NCI-H128 (cell line): ENCODE measurements around the gene TMOD3.

ENCODE experiments used
- DNase-seq: peaks from one replicate; lab custom pipeline; 2025; ENCODE audit not compliant: unreplicated experiment; lab: John Stamatoyannopoulos, UW

TMOD3 gene

DNA sequence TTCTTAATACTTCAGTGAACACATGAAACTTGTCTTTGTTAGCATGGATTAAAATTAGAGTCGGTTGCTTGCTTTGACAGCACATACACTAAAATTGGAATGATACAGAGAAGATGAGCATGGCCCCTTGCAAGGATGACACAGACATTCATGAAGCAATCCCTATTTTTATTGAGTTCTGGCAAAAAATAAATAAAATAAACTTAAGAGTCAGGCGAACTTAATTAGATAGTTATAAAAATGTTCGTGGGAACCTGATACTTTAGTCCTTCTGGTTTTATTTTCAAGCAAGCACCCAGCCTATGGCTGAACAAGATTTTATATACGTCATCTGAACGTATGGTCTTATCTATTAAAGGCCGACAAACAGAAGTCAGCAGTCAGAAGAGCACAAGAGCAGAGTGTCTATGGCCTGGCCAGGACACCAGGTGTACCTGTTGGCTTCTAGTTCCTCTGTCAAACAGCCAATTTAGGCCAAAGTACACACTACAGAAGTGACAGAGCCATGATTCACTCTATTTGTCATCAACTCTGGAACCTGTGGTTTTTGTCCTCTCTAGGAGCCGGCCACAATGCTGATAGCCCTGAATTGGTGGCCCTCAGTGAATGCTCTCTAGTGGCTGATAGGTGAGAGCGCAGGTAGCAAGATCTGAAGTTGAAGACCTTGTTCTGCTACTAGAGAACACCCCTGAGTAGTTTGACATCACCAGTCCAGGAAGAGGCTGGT is 77.8 kb downstream of the TMOD3 start:
- DNase-seq: no peak

DNA sequence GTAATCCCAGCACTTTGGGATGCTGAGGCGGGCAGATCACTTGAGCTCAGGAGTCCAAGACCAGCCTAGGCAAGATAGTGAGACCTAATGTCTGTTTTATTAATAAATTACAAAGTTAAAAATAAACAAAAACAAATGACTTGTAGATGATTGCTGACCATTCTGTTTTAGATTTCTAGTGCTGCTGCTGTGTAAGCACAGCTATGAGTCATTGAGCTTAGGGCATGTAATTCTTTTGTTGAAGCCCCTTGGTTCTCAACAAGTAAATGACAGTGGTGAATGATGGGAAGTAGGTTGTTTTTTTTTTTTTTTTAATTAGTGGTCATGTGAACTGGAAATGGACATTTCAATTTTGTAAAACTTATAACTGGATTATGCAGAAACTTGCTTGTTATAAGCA is 78.9 kb downstream of the TMOD3 start:
- DNase-seq: no peak

DNA sequence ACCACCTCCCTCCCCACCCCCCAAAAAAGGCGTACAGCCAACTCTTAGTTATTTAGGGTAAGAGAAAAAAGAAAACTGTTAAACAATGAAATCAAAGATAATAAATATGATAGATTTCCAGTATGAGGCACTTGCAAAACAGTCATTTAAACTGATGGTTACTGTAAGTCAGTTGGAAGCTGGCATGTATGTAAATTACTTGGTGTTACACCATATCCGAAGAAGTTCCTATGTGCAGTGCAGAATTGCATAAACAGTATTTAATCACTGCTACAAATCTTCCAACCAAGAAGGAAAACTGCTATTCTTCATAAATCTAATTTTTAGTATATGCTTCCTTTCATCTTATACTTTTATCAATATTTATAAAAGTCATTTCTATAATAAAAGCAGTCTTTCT is 80.1 kb downstream of the TMOD3 start:
- DNase-seq: no peak

DNA sequence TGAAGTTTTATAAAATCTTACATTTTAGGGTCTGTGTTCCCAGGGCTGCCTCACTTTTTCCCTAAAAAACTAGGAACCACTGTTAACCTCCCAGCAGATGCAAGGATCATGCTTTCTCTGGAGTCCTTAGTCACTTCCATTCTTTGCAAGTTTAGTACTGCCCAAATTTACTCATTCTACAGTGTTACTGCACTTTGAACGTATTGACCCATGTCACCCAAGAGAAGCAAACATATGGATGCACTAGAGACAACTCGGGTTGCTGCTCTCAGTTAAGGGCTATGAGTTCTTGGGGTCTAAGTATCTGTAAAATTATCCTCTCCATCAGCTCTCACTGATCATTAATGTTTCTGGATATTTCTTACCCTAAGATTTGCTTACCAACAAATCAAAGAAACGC is 83.1 kb downstream of the TMOD3 start:
- no peak for DNase-seq

DNA sequence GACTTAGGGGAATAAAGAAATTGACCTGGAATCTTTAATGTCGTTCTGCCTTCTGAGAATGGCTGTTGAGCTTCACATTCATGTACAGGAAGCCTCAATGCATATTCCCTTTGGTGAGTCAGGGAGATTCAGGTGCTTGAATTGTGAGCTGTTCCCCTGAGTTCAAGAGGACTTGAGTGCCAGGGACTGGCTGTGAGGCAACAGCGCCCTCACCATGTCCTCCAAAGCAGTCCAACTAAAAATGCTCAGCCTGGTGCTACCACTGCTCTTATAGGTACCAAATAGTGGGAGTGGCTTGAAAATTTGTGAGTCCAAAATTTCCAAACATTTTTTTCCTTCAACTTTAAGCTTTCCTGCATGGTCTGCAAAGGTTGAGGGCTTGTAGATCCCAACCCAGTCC is 88.0 kb downstream of the TMOD3 start:
- DNase-seq: peak; percentile 5

DNA sequence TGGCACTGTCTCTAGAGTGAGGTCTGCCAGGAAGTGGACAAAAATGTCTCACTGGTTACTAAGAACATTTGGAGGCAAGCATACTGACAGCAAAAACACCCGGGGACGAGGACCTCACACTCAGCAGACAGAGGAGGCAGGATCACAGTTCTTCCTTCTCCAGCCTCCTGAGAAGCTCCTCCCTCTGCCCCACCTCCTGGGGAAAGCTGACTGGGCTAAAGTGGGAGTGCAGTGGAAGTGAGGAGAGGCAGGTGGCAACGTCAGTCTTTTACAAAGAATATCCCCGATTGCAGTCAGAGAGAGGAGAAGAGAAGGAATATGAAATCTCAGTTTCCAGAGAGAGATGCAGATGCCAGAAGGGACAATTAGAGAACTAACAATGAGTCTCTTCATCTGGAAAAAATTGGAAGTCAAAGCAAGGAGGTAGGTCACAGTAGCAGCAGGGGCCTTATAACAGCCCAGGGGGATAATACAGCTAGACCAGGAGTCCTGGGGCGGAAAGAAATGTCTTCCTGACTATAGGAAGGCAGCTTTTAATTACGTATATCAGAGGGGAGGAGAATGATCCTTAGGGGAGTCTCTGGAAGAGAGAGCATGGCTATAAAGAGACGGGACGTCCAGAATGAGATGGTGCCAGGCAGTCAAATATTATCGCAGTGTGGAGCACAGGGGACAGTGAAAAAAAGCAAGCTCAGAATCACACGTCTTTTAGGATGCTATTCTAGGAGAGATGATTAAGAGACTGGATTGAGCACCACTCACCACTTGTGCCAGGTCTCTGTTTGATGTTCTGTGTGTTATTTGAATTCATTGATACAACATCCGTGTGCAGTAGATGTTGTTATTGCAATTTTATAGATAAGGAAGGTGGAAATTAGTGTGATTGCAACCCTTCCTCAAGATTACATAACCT is 95.0 kb downstream of the TMOD3 start:
- DNase-seq: no peak

DNA sequence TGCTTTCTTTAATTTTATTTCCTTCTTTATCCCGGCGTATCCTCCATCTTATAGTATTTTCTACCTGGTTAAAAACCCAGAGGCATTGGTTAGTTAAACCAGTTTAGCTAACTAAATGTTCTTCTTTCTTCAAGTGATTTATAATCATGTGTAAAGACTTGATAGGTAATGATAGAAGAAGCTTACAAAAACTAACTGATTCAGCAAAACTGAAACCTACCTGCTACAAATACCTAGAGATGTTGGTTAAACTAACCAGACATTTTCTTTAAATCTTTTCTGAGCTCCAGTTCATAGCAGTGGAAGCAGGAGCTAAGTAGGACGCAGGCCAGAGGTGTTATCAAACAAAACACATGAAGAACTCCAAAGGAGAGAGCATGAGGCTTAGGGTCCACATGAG is 97.4 kb downstream of the TMOD3 start:
- DNase-seq: no peak

DNA sequence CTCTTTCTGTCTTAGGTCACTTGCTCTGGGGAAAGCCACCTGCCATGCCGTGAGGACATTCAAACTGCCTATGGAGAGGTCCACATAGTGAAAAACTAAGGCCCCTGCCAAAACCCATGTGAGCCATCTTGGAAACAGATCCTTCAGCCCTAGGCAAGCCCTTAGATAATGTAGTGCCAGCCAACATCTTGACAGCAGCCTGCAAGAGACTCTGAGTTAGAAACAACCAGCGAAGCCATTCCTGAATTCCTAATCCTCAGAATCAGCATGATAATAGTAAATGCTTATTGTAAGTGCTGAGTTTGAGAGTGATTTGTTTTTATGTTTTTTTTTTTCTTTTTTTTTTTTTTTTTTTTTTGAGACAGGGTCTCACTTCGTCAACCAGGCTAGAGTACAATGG is 101.6 kb downstream of the TMOD3 start:
- no peak for DNase-seq

DNA sequence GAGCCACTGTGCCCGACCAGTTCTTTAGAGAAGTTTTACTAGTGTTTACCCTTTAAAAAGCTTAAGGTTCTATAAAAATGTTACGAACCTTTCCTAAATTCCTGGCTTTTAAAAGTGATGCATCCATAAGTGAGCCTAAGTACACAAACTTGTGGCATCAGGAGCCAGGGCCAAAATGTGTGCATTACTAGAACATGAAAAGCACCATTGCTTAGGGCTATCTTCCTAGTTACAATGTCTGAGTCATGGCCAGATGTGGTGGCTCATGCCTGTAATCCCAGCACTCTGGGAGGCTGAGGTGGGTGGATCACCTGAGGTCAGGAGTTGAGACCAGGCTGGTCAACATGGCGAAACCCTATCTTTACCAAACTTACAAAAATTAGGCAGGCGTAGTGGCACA is 102.2 kb downstream of the TMOD3 start:
- DNase-seq: no peak

DNA sequence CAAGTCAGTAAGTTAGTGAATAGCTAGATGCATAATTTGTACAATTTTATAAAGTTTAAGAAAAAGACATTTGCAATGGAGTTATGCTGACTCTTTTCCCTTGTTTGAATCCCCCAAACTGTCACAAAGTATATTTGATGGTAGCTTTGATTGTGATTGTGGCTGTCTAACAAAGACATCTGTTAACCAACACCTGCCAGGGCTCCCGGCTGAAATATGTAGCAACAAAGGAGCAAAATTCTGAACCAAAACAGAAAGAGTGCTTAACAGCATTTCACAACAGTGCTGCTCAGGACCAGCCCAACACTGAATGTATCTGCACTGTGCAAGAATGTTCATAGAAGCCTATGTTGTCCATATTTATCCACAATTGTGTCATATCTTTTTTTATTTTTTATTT is 102.7 kb downstream of the TMOD3 start:
- DNase-seq: no peak

DNA sequence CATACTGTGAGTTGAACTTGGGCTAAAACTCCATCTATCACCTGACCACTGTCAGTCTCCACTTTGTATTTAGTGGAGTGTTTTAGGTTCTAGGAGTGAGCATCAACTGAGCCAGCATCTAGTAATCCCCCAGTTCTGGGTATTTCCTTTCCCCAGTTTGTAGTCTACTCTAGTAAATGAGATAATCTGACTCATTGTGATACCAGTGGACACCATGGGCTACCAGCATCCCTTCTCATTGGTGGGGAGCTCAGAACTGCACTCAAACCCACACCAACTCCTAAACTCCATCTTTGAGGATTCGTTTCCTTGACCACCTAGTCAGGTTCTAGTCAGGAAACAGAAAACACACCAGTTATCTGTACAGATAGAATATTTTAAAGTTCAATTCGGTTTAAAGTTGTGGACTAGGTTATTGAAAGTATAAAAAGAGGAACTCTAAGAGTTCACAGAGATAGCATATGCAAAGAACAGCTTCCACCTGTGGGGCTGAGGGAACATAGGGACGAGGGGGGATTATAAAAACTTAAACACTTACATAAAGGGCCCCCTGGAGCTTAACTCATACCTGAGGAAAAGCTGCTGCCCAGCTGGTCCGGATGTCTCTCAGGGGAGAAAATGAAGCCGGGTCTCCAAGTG is 106.1 kb downstream of the TMOD3 start:
- DNase-seq: no peak

DNA sequence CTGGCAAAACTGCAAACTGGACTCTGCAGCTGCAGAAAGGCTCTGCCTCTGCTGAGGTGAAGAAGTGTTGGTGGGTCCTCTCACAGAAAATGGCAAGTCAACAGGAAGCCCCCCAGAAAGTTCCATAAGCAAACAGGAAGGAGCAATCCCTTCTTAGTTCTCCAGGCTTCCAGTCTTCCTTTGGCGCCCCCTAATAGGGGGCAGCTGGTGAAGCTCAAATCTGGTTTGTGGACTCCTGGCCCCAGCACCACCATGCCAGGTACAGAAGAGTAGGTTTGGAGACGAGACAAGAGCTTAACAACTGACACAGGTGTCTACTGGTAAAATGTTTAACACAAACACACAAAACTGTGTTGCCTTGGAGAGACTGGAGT is 106.6 kb downstream of the TMOD3 start:
- no peak for DNase-seq

DNA sequence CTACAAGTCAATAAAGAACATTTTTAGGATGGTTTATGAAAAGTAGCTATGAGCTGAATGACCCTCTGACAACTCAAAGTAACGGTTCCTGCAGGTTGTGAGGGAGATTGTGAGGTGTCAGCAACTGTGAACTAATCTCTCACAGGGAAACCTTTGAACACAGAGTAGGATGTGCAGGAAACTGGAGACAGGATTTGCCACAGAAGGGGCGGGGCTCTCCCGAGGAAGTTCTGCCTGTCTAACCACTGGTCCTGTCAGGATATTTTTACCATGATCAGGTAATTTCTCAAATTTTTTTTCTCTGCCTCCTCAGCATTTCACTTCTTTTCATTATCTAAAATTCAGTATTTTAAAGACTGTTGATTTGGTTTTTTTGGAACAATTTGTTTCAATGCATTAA is 108.8 kb downstream of the TMOD3 start:
- no peak for DNase-seq

DNA sequence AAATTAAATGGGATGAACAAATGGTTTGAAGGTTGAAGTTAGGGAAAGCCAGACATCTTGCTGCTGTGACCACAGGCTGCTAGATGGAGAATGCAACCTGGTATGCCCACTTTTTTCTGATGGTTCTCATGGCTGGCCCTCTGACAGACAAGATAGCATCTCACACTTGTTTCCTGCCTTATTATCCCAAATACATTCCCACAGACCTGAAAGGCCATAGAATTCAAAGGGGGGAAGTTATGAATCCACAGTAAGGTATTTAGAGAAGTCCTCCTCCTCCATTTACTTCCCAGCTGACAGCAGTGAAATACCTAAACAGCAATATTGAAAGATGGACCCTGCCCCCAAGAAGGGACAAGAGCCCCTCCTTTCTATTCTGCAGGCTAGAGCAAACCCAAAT is 109.8 kb downstream of the TMOD3 start:
- DNase-seq: no peak

DNA sequence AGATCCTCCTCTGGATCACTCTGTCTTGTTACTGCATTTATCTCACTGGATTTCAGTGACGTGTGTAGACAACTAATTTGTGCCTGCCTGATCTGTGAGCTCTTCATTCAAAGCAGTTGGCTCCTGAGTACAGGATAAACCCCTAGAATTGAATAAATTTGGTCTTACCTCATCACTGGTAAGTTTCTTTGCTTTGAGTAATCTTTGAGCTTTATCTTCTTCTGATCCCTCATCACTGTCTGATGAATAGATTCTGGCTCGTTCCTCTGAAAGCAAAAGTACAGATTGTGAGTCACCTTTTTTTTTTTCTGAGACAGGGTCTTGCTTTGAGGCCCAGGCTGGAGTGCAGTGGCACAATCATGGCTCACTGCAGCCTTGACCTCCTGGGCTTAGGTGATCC is 117.7 kb downstream of the TMOD3 start:
- no peak for DNase-seq

DNA sequence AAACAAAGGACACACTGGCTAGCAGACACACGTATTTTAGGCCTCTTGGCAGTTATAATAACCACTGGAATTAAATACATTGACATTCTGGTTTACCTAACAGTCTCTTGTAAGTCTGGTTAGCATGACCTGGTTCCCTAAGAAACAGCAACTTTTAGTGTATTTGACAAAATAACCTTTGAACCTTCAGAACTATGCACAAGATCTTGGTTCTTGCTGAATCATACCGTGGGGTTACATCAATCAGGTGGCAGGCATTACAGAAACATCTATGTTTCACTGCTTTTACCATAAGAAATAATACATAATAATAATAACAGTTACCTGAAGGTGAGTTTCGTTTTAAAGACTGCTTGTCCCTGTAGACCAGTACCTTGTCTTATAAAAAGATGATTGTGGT is 123.4 kb downstream of the TMOD3 start:
- no peak for DNase-seq

DNA sequence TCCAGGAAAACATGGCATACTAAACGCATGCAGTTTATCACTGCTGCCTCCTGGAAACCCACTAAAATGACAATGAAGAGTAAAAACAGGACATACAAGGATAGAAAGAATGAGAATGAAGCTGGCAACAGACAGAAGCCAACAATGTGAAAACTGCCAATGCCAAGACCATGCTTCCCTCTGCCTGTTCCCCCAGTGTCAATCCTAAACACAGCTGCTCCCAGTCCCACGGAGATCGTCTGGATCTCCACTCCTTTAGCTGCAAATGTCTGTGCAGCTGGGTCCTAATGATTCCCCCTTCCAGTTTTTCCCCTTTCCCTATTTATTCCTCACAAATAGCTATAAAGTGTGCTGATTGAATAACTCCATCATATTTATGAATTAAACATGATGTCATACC is 126.1 kb downstream of the TMOD3 start:
- no peak for DNase-seq
